ENCODE results near the gene KIAA0408.

DNA sequence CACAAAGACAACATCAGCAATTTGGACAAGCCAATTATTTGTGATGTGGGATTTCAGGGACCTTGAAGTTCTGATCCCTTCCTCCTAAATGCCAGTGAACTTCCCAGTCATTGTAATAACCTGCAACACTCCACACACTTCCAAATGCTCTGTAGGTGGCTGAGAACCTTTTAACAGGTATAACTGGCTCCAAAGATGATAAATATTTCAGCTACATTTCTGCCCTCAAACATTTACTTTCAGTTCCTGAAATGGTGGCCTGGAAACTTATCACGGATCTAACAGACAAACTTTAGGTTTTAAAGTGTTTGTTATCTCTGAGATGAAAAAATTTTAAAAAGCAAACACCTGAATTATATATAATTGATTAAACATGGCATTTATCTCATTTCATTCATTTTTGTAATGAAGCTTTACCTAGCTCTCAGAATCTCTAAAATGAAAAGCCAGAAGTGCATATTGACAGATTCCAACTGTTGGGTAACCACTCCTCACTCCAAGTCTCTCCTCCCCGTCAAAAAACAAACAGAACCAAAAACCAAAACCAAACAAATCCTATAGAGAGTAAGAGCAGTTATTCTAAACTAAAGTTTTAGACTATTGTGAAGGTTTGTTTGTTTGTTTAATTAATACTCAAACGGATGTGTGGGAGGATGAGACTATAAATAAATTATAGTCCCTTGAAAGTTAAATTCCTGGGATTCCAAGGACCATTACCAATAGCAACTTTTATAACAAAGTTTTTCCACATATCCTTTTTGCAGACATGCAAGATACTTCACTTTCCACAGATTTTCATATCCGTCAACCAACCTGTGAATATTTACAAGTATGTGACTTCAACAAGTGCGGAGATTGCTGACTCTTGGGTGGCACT lies 12.4 kb upstream of the KIAA0408 start:
- TF ChIP-seq, protein P1, sequence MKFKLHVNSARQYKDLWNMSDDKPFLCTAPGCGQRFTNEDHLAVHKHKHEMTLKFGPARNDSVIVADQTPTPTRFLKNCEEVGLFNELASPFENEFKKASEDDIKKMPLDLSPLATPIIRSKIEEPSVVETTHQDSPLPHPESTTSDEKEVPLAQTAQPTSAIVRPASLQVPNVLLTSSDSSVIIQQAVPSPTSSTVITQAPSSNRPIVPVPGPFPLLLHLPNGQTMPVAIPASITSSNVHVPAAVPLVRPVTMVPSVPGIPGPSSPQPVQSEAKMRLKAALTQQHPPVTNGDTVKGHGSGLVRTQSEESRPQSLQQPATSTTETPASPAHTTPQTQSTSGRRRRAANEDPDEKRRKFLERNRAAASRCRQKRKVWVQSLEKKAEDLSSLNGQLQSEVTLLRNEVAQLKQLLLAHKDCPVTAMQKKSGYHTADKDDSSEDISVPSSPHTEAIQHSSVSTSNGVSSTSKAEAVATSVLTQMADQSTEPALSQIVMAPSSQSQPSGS (tag by site-specific recombination; IDR thresholded peaks at IDR 0.05; ENCODE audit: low read depth) = no peak
- TF ChIP-seq YY1 (tag by site-specific recombination; IDR thresholded peaks at IDR 0.05) = no peak
- TF ChIP-seq, protein P2, sequence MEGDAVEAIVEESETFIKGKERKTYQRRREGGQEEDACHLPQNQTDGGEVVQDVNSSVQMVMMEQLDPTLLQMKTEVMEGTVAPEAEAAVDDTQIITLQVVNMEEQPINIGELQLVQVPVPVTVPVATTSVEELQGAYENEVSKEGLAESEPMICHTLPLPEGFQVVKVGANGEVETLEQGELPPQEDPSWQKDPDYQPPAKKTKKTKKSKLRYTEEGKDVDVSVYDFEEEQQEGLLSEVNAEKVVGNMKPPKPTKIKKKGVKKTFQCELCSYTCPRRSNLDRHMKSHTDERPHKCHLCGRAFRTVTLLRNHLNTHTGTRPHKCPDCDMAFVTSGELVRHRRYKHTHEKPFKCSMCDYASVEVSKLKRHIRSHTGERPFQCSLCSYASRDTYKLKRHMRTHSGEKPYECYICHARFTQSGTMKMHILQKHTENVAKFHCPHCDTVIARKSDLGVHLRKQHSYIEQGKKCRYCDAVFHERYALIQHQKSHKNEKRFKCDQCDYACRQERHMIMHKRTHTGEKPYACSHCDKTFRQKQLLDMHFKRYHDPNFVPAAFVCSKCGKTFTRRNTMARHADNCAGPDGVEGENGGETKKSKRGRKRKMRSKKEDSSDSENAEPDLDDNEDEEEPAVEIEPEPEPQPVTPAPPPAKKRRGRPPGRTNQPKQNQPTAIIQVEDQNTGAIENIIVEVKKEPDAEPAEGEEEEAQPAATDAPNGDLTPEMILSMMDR (tag by site-specific recombination; IDR thresholded peaks at IDR 0.05) = no peak
- no peak for TF ChIP-seq REPIN1 (tag by site-specific recombination; IDR thresholded peaks at IDR 0.05; ENCODE audit: low read depth)
- TF ChIP-seq ZNF629 (tag by site-specific recombination; IDR thresholded peaks at IDR 0.05) = no peak
- TF ChIP-seq, protein P3, sequence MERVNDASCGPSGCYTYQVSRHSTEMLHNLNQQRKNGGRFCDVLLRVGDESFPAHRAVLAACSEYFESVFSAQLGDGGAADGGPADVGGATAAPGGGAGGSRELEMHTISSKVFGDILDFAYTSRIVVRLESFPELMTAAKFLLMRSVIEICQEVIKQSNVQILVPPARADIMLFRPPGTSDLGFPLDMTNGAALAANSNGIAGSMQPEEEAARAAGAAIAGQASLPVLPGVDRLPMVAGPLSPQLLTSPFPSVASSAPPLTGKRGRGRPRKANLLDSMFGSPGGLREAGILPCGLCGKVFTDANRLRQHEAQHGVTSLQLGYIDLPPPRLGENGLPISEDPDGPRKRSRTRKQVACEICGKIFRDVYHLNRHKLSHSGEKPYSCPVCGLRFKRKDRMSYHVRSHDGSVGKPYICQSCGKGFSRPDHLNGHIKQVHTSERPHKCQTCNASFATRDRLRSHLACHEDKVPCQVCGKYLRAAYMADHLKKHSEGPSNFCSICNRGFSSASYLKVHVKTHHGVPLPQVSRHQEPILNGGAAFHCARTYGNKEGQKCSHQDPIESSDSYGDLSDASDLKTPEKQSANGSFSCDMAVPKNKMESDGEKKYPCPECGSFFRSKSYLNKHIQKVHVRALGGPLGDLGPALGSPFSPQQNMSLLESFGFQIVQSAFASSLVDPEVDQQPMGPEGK (tag by site-specific recombination; IDR thresholded peaks at IDR 0.05) = no peak
- no peak for TF ChIP-seq ZNF133 (tag by site-specific recombination; IDR thresholded peaks at IDR 0.05)
- no peak for TF ChIP-seq OVOL3 (tag by site-specific recombination; IDR thresholded peaks at IDR 0.05)
- TF ChIP-seq ZNF18 (tag by site-specific recombination; IDR thresholded peaks at IDR 0.05) = no peak
- no peak for TF ChIP-seq ZNF274 (IDR thresholded peaks at IDR 0.05; ENCODE audit: low read length)
- TF ChIP-seq ZNF274 (tag by site-specific recombination; IDR thresholded peaks at IDR 0.05; ENCODE audit: borderline replicate concordance) = no peak
- TF ChIP-seq, protein P4, sequence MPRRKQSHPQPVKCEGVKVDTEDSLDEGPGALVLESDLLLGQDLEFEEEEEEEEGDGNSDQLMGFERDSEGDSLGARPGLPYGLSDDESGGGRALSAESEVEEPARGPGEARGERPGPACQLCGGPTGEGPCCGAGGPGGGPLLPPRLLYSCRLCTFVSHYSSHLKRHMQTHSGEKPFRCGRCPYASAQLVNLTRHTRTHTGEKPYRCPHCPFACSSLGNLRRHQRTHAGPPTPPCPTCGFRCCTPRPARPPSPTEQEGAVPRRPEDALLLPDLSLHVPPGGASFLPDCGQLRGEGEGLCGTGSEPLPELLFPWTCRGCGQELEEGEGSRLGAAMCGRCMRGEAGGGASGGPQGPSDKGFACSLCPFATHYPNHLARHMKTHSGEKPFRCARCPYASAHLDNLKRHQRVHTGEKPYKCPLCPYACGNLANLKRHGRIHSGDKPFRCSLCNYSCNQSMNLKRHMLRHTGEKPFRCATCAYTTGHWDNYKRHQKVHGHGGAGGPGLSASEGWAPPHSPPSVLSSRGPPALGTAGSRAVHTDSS (tag by site-specific recombination; IDR thresholded peaks at IDR 0.05) = no peak
- TF ChIP-seq ZNF501 (tag by site-specific recombination; IDR thresholded peaks at IDR 0.05) = no peak
- no peak for TF ChIP-seq ZNF549 (tag by site-specific recombination; IDR thresholded peaks at IDR 0.05)
- TF ChIP-seq ZNF747 (tag by site-specific recombination; IDR thresholded peaks at IDR 0.05) = no peak
